ENCODE data around the gene KCTD16. TPM values are rescaled to one million over a fixed set of nuclear protein-coding genes. Genes with fewer than 3 reads are reported as not detected.

The KCTD16 gene
- under 1 TPM; 0.01 to 0.38 (median 0.22) TPM for polyA plus RNA-seq

- 0 to 1% (median 0%) methylated on average over 39 of the region's 39 CpGs for WGBS, 3 donors
- no peak within 1 kb of the TSS for H3K27ac ChIP-seq (ENCODE audit: low read depth, low read length)
Observed at GRCh38 chr5:144170276-144171024, at the start of gene KCTD16, which contains the start of gene YIPF5. KCTD16 (plus strand) TSS chr5:144170873. YIPF5 (minus strand) TSS chr5:144170659; CDS start chr5:144169955, 704 bp downstream.

GRCh38 chr5:144121577-144121976, 49.1 kb upstream of the KCTD16 start:
- H3K27ac ChIP-seq (ENCODE audit: low read depth, low read length) = no peak overlapping the region
- 88 to 97% (median 93%) methylated on average over 1 of the region's 1 CpG for WGBS, 3 donors

GRCh38 chr5:144122081-144122480, 48.6 kb upstream of the KCTD16 start:
- WGBS, 3 donors = 64 to 79% (median 67%) methylated on average over 2 of the region's 2 CpGs

DNA sequence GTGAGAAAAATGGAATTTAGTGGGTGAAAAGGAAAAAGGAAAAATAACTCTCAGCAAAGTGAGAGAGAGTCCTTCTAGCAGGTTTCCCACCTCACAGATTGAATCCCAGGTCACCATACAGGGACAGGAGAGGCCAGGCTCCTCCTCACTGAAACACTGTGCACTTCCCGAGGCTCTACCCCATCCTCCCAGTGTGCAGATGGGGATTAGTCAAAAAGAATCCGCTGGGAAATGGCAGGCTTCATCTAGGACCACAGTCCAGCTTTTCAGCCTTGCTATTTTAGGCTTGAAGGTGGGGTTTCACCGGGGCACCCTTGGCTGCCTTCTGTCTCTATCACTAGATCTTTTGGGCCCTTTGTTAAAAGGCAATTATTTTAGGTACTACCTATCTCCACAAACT, 48.0 kb upstream of the KCTD16 start:
- no peak overlapping the region for H3K27ac ChIP-seq (ENCODE audit: low read depth, low read length)
- 83 to 94% (median 91%) methylated on average over 3 of the region's 3 CpGs for WGBS, 3 donors

More at GRCh38 chr5:144122081-144122480, 48.6 kb upstream of the KCTD16 start:
- H3K27ac ChIP-seq (ENCODE audit: low read depth, low read length) = no peak overlapping the region

DNA sequence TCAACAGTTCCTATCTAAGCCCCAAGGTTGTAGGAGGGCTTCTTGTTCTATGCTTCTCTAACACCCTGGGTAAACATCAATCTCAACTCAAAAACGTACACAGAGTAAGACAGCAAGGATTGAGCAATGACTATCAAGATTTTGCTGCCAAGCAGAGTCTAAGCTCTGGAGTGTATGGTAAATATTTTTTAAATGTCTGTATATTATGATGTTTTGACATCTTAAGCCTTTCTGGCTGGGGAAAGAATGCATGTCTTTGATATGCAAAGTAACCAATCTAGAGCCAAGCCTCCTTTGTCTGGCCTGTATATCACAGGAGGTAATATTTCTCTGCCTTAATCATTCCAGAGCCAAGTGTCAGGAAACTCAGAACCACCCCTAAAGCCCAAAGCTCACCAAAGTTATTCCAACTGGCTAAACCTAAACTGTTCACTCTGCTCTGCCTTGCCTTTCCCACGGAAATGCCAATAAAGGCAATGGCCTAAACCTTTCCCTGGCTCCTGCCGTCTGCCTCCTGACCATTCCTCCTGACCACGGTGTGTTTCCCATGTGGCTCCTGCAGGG, 45.4 kb upstream of the KCTD16 start:
- H3K27ac ChIP-seq (ENCODE audit: low read depth, low read length) = no peak overlapping the region
- WGBS, 3 donors = 62 to 81% (median 74%) methylated on average over 4 of the region's 4 CpGs

DNA sequence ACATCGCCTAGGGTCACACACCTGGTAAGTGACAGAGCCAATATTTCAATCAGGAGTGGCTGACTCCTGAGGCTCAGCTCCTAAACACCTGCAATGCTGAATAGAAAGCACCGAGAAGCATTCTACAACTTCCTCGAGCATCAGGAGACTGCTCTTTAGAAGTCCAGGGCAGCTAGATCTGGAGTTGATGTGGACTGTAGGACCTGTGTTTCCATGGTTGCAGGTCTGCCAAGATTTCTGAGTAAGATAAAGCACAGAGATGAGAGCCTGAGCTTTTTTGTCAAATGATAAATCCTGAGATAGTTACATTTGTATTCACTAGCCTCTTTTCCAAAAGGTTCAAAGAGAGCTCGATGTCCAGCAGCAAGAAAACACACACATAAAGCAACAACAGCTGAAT, 44.0 kb upstream of the KCTD16 start:
- H3K27ac ChIP-seq (ENCODE audit: low read depth, low read length) = no peak overlapping the region
- 86 to 94% (median 91%) methylated on average over 4 of the region's 4 CpGs for WGBS, 3 donors

DNA sequence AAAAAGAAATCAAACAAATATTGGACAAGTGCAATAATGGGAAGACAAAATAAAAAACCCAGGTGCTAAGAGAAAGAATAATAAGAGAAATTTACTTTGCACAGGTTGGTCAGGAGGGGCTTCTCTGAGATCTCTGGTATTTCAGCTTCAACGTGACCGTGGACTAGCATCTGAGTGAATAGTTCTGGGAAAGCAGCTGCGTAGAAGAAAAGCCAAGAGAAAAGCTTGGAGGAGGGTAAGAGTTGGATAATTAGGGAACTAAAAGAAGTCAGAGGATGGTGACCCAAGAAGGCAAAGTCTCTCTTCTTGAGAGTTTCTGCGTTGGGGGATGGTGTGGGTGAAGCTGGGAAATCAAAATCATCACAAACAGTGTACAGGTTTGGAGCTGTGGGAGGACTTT, 41.8 kb upstream of the KCTD16 start:
- H3K27ac ChIP-seq (ENCODE audit: low read depth, low read length) = no peak overlapping the region
- WGBS, 3 donors = 93 to 97% (median 93%) methylated on average over 3 to 4 of the region's 4 CpGs

DNA sequence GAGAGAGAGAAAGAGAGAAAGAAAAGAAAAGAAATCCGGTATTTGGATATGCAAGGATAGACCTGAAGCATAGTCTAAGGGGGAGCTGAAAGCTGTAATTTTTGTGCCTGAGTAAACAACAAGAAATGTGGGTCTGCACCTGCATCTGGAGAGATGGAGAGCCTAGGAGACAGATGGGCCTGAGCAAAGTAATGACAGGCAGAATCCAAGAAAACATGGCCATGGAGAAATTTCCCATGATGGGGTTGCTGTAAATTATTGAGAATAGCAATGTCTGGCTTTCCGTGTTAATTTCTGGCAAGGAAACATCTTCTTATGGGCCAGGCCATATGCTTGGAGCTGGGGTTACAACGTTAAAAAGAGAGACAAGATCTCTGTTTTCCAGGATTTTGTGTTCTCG, 40.4 kb upstream of the KCTD16 start:
- H3K27ac ChIP-seq (ENCODE audit: low read depth, low read length) = no peak overlapping the region
- WGBS, 3 donors = 87 to 90% (median 90%) methylated on average over 4 of the region's 4 CpGs

- H3K27ac ChIP-seq (ENCODE audit: low read depth, low read length) = no peak overlapping the region
- WGBS, 3 donors = 53 to 86% (median 63%) methylated on average over 4 of the region's 4 CpGs
Observed at GRCh38 chr5:144131261-144131660, 39.4 kb upstream of the KCTD16 start.

DNA sequence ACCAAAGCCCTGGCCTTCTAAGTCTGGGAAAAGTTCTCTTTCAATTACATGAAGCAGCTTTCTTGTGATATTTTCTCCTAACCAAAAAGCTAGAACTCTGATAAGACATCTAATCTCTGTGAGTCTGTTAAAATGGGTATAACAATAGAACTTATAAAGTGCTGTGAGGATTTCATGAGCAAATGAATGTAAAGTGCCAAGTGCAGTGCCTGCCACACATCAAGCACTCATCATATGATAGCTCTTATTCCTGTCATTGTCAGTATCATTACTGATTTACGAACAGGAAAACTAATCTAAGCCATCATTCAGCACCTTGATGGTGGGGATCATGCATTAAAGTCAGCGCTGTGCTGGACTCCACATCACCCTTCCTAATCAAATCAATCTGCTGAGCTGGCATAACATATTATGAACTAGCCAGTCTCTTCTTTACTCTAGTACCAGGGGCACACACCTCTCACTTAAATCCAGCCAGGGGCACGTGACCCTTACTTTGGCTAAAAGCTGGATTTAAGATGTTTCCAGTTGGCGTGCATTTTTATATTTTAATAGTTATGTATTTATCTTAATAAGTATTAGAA, 37.5 kb upstream of the KCTD16 start:
- 92 to 96% (median 96%) methylated on average over 4 of the region's 4 CpGs for WGBS, 3 donors

GRCh38 chr5:144134194-144134826, 36.4 kb upstream of the KCTD16 start:
- H3K27ac ChIP-seq (ENCODE audit: low read depth, low read length) = no peak overlapping the region
- WGBS, 3 donors = 59 to 94% (median 91%) methylated on average over 2 of the region's 2 CpGs

More for the DNA sequence above, 37.5 kb upstream of the KCTD16 start:
- no peak overlapping the region for H3K27ac ChIP-seq (ENCODE audit: low read depth, low read length)

- no peak overlapping the region for H3K27ac ChIP-seq (ENCODE audit: low read depth, low read length)
Observed at GRCh38 chr5:144135113-144135762, 35.4 kb upstream of the KCTD16 start.

GRCh38 chr5:144139586-144139985, 31.1 kb upstream of the KCTD16 start:
- no peak overlapping the region for H3K27ac ChIP-seq (ENCODE audit: low read depth, low read length)
- 64 to 81% (median 73%) methylated on average over 5 of the region's 5 CpGs for WGBS, 3 donors

More at GRCh38 chr5:144135113-144135762, 35.4 kb upstream of the KCTD16 start:
- 68 to 85% (median 73%) methylated on average over 3 of the region's 3 CpGs for WGBS, 3 donors

DNA sequence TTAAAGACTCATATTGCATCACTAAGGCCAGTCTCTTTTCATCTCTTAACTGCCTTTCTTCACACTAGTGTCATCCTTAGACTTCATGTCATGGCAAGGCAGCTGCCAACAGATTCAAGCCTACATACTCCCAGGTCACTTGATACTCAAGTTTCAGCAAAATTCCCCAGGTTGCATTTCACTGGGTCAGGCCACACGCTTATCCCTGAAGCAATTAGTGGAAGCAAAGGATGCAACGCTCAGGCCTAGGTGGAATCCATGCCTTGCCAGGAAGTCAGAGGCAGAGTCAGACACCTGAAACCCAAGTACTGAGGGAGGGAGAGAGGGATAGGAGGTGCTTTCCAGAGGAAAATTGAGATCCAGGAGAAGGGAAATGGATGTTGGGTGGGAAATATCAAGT, 29.1 kb upstream of the KCTD16 start:
- WGBS, 3 donors = 88 to 97% (median 94%) methylated on average over 2 of the region's 2 CpGs
- H3K27ac ChIP-seq (ENCODE audit: low read depth, low read length) = no peak overlapping the region

- H3K27ac ChIP-seq (ENCODE audit: low read depth, low read length) = no peak overlapping the region
- WGBS, 3 donors = 5 to 21% (median 9%) methylated on average over 2 of the region's 2 CpGs
Observed at GRCh38 chr5:144142139-144142823, 28.4 kb upstream of the KCTD16 start.

DNA sequence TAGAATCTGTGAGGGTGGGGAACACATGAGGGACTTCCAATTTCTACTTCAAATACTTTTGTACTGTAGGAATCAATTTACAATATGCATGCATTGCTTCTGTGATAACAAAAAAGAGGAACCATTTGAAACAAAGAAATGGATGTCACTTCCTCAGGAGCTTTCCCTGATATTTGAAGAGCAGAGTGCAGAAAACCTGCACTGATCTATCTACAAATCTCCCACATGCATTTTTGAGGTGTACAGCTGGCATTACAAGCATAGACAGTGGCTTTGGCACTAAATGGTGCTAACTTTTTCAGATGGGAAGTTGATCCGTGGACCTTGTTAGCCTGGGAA, 27.9 kb upstream of the KCTD16 start:
- 31 to 54% (median 34%) methylated on average over 1 of the region's 1 CpG for WGBS, 3 donors
- H3K27ac ChIP-seq (ENCODE audit: low read depth, low read length) = no peak overlapping the region

DNA sequence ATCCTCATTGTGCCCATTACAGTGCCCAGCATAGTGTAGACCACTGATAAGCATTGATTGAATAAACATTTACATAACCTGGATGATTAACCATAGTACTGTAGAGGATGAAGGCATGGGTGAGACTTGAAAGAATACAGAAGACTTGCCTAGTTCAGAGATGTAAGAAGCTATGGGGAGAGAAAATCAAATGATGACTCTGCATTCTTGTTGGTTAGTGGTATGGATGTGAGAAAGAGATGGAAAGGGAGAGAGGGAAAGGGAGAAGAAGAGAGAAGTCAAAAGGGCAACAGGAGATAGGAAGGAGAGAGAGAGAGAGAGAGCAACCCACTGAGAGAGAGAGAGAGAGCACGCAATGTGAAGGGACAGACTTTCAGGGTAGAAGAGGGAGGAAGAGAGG, 27.0 kb upstream of the KCTD16 start:
- H3K27ac ChIP-seq (ENCODE audit: low read depth, low read length) = no peak overlapping the region
- WGBS, 3 donors = 85 to 100% (median 100%) methylated on average over 1 of the region's 1 CpG
